ENCODE measurements around the gene DIS3L2. TPM values are rescaled to one million over a fixed set of nuclear protein-coding genes. Genes with fewer than 3 reads are reported as not detected.
A peak's percentile ranks its signal among the peaks of the same experiment; 100 is the strongest.

DIS3L2 gene
- total and polyA plus RNA-seq, 4 donors: 10.6 to 40.0 (median 21.8) TPM

DNA sequence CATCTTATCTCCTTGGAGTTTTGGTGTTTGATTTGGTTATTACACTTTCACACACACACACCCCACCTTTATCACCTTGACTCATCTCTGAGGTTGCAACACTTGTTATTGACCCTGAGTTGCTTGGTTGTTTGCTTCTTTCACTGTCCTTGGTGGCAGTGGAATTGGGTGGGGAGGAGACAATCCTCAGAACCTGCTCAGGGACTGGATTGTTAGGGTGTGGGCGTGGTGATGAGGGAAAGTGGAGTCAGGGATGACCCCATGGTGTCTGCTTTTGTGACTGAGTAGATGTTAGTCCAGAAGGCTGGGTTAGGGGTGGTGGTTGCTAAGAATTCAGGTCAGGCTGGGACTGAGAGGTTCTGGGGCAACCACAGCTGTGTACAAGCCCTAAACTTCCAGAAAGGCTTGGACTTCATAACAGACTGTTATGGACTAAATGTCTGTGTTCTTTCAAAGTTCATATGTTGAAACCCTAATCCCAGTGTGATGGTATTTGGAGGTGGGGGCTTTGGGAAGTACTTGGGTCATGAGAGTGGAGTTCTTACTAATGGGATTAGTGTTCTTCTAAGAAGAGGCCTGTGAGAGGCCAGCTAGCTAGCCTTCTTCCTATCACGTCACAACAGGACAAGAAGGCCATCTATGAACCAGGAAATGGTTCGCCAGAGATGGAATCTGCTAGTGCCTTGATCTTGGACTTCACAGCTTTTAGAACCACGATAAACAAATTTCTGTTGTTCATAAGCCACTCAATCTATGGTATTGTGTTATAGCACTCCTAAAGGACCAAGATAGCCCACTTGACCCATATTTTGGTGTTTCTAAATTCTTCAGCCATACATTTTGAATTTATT, 3.4 kb upstream of the DIS3L2 start:
- H3K9me3 ChIP-seq (ENCODE audit: control insufficient read depth, low read length): no peaks in the 10 kb centered on the region
- H3K4me1 ChIP-seq (ENCODE audit: control insufficient read depth in 1 of 2, insufficient read depth in 2 of 2, low read length in 2 of 2): no peaks in the 10 kb centered on the region
- H3K27ac ChIP-seq (ENCODE audit: low read depth in 1 of 2, low read length in 2 of 2): no peak overlapping the region
- intact Hi-C loops (cut with DNase I): no loop called here
- H3K4me3 ChIP-seq (ENCODE audit: low read length in 2 of 2): no peak overlapping the region
- H3K27me3 ChIP-seq (ENCODE audit: control insufficient read depth in 1 of 2, insufficient read depth in 2 of 2, low read length in 1 of 2): no peaks in the 10 kb centered on the region
- no peak for DNase-seq
- WGBS, 2 donors: 82 to 86% methylated on average over 4 of the region's 4 CpGs
- ATAC-seq (ENCODE audit: low FRiP score): no peak
- H3K36me3 ChIP-seq (ENCODE audit: control insufficient read depth in 1 of 2, insufficient read depth in 2 of 2, low read length in 1 of 2): no peaks in the 10 kb centered on the region

GRCh38 chr2:231960810-231961348, 634 bp upstream of the DIS3L2 start:
- H3K9me3 ChIP-seq (ENCODE audit: control insufficient read depth, low read length): no peaks in the 10 kb centered on the region
- no peak for ATAC-seq (ENCODE audit: low FRiP score)
- no peak for DNase-seq
- intact Hi-C loops (cut with DNase I): no loop called here
- 59 to 60% methylated on average over 18 of the region's 18 CpGs for WGBS, 2 donors
- H3K27me3 ChIP-seq (ENCODE audit: control insufficient read depth in 1 of 2, insufficient read depth in 2 of 2, low read length in 1 of 2): no peaks in the 10 kb centered on the region
- H3K4me3 ChIP-seq (ENCODE audit: low read length in 2 of 2): peak overlapping the region; percentile 80 to 81
- no peak overlapping the region for H3K27ac ChIP-seq (ENCODE audit: low read depth in 1 of 2, low read length in 2 of 2)
- no peaks in the 10 kb centered on the region for H3K36me3 ChIP-seq (ENCODE audit: control insufficient read depth in 1 of 2, insufficient read depth in 2 of 2, low read length in 1 of 2)
- H3K4me1 ChIP-seq (ENCODE audit: control insufficient read depth in 1 of 2, insufficient read depth in 2 of 2, low read length in 2 of 2): no peaks in the 10 kb centered on the region

- no peaks in the 10 kb centered on the region for H3K27me3 ChIP-seq (ENCODE audit: control insufficient read depth in 1 of 2, insufficient read depth in 2 of 2, low read length in 1 of 2)
- no peaks in the 10 kb centered on the region for H3K36me3 ChIP-seq (ENCODE audit: control insufficient read depth in 1 of 2, insufficient read depth in 2 of 2, low read length in 1 of 2)
- no peak for ATAC-seq (ENCODE audit: low FRiP score)
- 44 to 57% methylated on average over 1 of the region's 1 CpG for WGBS, 2 donors
- no peak overlapping the region for H3K4me3 ChIP-seq (ENCODE audit: low read length in 2 of 2)
- intact Hi-C loops (cut with DNase I): no loop called here
- no peak for DNase-seq
- no peak overlapping the region for H3K27ac ChIP-seq (ENCODE audit: low read depth in 1 of 2, low read length in 2 of 2)
- no peaks in the 10 kb centered on the region for H3K4me1 ChIP-seq (ENCODE audit: control insufficient read depth in 1 of 2, insufficient read depth in 2 of 2, low read length in 2 of 2)
- H3K9me3 ChIP-seq (ENCODE audit: control insufficient read depth, low read length): no peaks in the 10 kb centered on the region
Measured at GRCh38 chr2:231965102-231965501, 3.6 kb downstream of the DIS3L2 start.

GRCh38 chr2:231966886-231967285, 5.4 kb downstream of the DIS3L2 start:
- H3K9me3 ChIP-seq (ENCODE audit: control insufficient read depth, low read length): no peaks in the 10 kb centered on the region
- H3K27ac ChIP-seq (ENCODE audit: low read depth in 1 of 2, low read length in 2 of 2): no peak overlapping the region
- no peaks in the 10 kb centered on the region for H3K36me3 ChIP-seq (ENCODE audit: control insufficient read depth in 1 of 2, insufficient read depth in 2 of 2, low read length in 1 of 2)
- H3K4me3 ChIP-seq (ENCODE audit: low read length in 2 of 2): no peak overlapping the region
- ATAC-seq (ENCODE audit: low FRiP score) (no peak), DNase-seq (no peak)
- intact Hi-C loops (cut with DNase I): no loop called here
- no peaks in the 10 kb centered on the region for H3K27me3 ChIP-seq (ENCODE audit: control insufficient read depth in 1 of 2, insufficient read depth in 2 of 2, low read length in 1 of 2)
- 68 to 73% methylated on average over 4 of the region's 4 CpGs for WGBS, 2 donors
- peaks cover 0 to 2% of the 10 kb centered on the region in 2 donors for H3K4me1 ChIP-seq (ENCODE audit: control insufficient read depth in 1 of 2, insufficient read depth in 2 of 2, low read length in 2 of 2)

DNA sequence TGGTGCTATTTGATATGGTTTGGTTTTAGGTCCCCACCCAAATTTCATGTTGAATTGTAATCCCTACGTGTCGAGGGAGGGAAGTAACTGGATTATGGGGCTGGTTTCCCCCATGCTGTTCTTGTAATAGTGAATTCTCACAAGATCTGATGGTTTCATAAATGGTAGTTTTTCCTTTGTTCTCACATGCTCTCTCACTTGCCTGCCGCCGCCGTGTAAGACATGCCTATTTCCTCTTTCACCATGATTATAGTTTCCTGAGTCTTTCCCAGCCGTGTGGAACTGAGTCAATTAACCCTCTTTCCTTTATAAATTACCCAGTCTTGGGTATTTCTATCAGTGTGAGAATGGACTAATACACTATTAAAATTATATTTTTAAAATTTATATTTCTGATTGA, 7.3 kb downstream of the DIS3L2 start:
- Histone ChIP-seq H3K4me3 (ENCODE audit: low read length in 2 of 2) (no peak overlapping the region), H3K27ac (ENCODE audit: low read depth in 1 of 2, low read length in 2 of 2) (no peak overlapping the region), H3K9me3 (ENCODE audit: control insufficient read depth, low read length) (no peaks in the 10 kb centered on the region), H3K4me1 (ENCODE audit: control insufficient read depth in 1 of 2, insufficient read depth in 2 of 2, low read length in 2 of 2) (peaks cover 0 to 2% of the 10 kb centered on the region in 2 donors), H3K27me3 (ENCODE audit: control insufficient read depth in 1 of 2, insufficient read depth in 2 of 2, low read length in 1 of 2) (no peaks in the 10 kb centered on the region), H3K36me3 (ENCODE audit: control insufficient read depth in 1 of 2, insufficient read depth in 2 of 2, low read length in 1 of 2) (no peaks in the 10 kb centered on the region)
- whole genome bisulfite sequencing, 2 donors: 96 to 97% methylated on average over 6 of the region's 6 CpGs
- no peak for ATAC-seq (ENCODE audit: low FRiP score)
- intact Hi-C loops (cut with DNase I): no loop called here
- no peak for DNase-seq

DNA sequence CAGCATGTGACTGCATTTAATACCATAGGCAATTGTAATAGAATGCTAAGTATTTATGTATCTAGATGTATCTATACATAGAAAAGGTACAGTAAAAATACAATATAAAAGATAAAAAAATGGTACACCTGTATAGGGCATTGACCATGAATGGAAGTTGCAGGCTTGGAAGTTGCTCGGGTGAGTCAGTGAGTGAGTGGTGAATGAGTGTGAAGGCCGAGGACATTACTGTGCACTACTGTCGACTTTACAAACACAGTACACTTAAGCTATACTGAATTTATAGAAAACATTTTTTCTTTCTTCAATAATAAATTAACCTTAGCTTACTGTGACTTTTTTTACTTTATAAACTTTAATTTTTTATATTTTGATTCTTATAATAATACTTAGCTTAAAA, 8.9 kb downstream of the DIS3L2 start:
- 93 to 96% methylated on average over 3 of the region's 3 CpGs for WGBS, 2 donors
- H3K4me3 ChIP-seq (ENCODE audit: low read length in 2 of 2): no peak overlapping the region
- no peaks in the 10 kb centered on the region for H3K9me3 ChIP-seq (ENCODE audit: control insufficient read depth, low read length)
- DNase-seq (no peak), ATAC-seq (ENCODE audit: low FRiP score) (no peak)
- H3K27ac ChIP-seq (ENCODE audit: low read depth in 1 of 2, low read length in 2 of 2): no peak overlapping the region
- no peaks in the 10 kb centered on the region for H3K27me3 ChIP-seq (ENCODE audit: control insufficient read depth in 1 of 2, insufficient read depth in 2 of 2, low read length in 1 of 2)
- intact Hi-C loops (cut with DNase I): no loop called here
- H3K4me1 ChIP-seq (ENCODE audit: control insufficient read depth in 1 of 2, insufficient read depth in 2 of 2, low read length in 2 of 2): peaks cover 0 to 2% of the 10 kb centered on the region in 2 donors
- no peaks in the 10 kb centered on the region for H3K36me3 ChIP-seq (ENCODE audit: control insufficient read depth in 1 of 2, insufficient read depth in 2 of 2, low read length in 1 of 2)

DNA sequence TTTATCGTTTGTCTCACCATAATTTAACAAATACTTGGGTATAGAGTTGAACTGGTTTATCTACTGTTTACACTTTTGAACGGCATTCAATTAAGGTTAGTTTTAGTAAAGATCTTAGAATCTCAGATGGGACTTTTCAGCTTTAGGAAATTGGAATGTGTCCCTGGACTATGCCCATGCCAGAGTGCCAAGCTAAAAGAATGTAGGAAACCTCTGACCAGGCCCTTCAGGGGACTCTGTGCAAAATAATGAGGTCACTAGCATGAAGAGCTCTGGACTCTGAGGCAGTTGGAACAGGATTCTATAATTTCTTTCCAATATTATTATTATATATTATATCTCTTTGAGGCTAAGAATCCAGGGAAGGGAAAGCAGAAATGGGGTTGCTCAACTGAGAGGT, 13.5 kb downstream of the DIS3L2 start:
- H3K27ac ChIP-seq (ENCODE audit: low read depth in 1 of 2, low read length in 2 of 2): no peak overlapping the region
- WGBS, 2 donors: 80 to 82% methylated on average over 2 of the region's 2 CpGs
- no peak overlapping the region for H3K4me3 ChIP-seq (ENCODE audit: low read length in 2 of 2)
- ATAC-seq (ENCODE audit: low FRiP score) (no peak), DNase-seq (no peak)
- intact Hi-C loops (cut with DNase I): no loop called here
- no peaks in the 10 kb centered on the region for H3K9me3 ChIP-seq (ENCODE audit: control insufficient read depth, low read length)
- no peaks in the 10 kb centered on the region for H3K27me3 ChIP-seq (ENCODE audit: control insufficient read depth in 1 of 2, insufficient read depth in 2 of 2, low read length in 1 of 2)
- no peaks in the 10 kb centered on the region for H3K36me3 ChIP-seq (ENCODE audit: control insufficient read depth in 1 of 2, insufficient read depth in 2 of 2, low read length in 1 of 2)
- peaks cover 0 to 2% of the 10 kb centered on the region in 2 donors for H3K4me1 ChIP-seq (ENCODE audit: control insufficient read depth in 1 of 2, insufficient read depth in 2 of 2, low read length in 2 of 2)

GRCh38 chr2:231977430-231977829, 15.9 kb downstream of the DIS3L2 start:
- no peaks in the 10 kb centered on the region for H3K9me3 ChIP-seq (ENCODE audit: control insufficient read depth, low read length)
- H3K27ac ChIP-seq (ENCODE audit: low read depth in 1 of 2, low read length in 2 of 2): no peak overlapping the region
- WGBS, 2 donors: 93% methylated on average over 2 of the region's 2 CpGs
- no peaks in the 10 kb centered on the region for H3K4me1 ChIP-seq (ENCODE audit: control insufficient read depth in 1 of 2, insufficient read depth in 2 of 2, low read length in 2 of 2)
- intact Hi-C loops (cut with DNase I): no loop called here
- DNase-seq (no peak), ATAC-seq (ENCODE audit: low FRiP score) (no peak)
- no peak overlapping the region for H3K4me3 ChIP-seq (ENCODE audit: low read length in 2 of 2)
- no peaks in the 10 kb centered on the region for H3K27me3 ChIP-seq (ENCODE audit: control insufficient read depth in 1 of 2, insufficient read depth in 2 of 2, low read length in 1 of 2)
- no peaks in the 10 kb centered on the region for H3K36me3 ChIP-seq (ENCODE audit: control insufficient read depth in 1 of 2, insufficient read depth in 2 of 2, low read length in 1 of 2)

DNA sequence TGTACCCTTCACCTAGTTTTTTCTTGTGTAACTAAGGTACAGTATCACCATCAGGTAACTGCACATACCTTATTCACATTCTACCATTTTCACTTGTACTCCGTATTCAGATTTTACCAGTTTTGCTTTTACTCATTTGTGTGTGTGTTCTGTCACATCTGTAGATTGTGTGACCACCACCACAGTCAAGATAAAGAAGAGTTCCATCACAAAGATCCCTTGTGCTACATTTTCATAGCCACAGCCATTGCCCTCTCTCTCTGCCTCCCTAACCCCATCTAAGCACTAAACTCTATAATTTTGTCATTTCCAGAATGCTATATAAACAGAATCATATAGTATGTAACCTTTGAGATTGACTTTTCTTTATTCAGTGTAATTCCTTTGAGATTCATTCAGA, 23.5 kb downstream of the DIS3L2 start:
- Histone ChIP-seq H3K9me3 (ENCODE audit: control insufficient read depth, low read length) (no peaks in the 10 kb centered on the region), H3K27me3 (ENCODE audit: control insufficient read depth in 1 of 2, insufficient read depth in 2 of 2, low read length in 1 of 2) (no peaks in the 10 kb centered on the region), H3K4me3 (ENCODE audit: low read length in 2 of 2) (no peak overlapping the region), H3K4me1 (ENCODE audit: control insufficient read depth in 1 of 2, insufficient read depth in 2 of 2, low read length in 2 of 2) (no peaks in the 10 kb centered on the region), H3K27ac (ENCODE audit: low read depth in 1 of 2, low read length in 2 of 2) (no peak overlapping the region), H3K36me3 (ENCODE audit: control insufficient read depth in 1 of 2, insufficient read depth in 2 of 2, low read length in 1 of 2) (no peaks in the 10 kb centered on the region)
- intact Hi-C loops (cut with DNase I): no loop called here
- DNase-seq (no peak), ATAC-seq (ENCODE audit: low FRiP score) (no peak)
- 0% methylated on average over 1 of the region's 1 CpG for WGBS, 2 donors

All from aorta (tissue), 5 donors.